ENCODE measurements around the gene ZBTB16.

GRCh38 chr11:114162719-114163123 is 103.2 kb downstream of the ZBTB16 start:
- TF ChIP-seq EZH2 (IDR thresholded peaks at IDR 0.05) (no peak), POLR2AphosphoS5 (IDR thresholded peaks at IDR 0.05; ENCODE audit: borderline replicate concordance, low read depth, low read length) (no peak; the same call in 1 of the 2 replicates)
